ENCODE measurements around the gene GDNF. TPM values are rescaled to one million over a fixed set of nuclear protein-coding genes. Genes with fewer than 3 reads are reported as not detected.

GDNF gene
- total RNA-seq, 1 experiment from 2014 or later: 0.85 TPM

- intact Hi-C loops (cut with micrococcal nuclease; ENCODE audit: unreplicated experiment): no loop called here
- Histone ChIP-seq H3K79me2 (ENCODE audit: low read depth) (no peaks in the 10 kb centered on the region), H3K27ac (no peak overlapping the region), H3K36me3 (ENCODE audit: low read depth) (no peaks in the 10 kb centered on the region), H3K4me3 (no peak overlapping the region), H3K4me1 (replicated peaks; ENCODE audit: insufficient read depth) (no peaks in the 10 kb centered on the region), H3F3A (ENCODE audit: insufficient read depth, low read depth) (no peaks in the 10 kb centered on the region), H4K20me1 (ENCODE audit: insufficient read depth) (no peaks in the 10 kb centered on the region), H3K9me2 (ENCODE audit: insufficient read depth) (no peaks in the 10 kb centered on the region), H3K9me3 (ENCODE audit: insufficient read depth, low read depth) (no peaks in the 10 kb centered on the region), H2AFZ (no peak overlapping the region), H3K27me3 (ENCODE audit: insufficient read depth, low read depth) (no peaks in the 10 kb centered on the region), H3K4me2 (no peak overlapping the region)
- POLR2A ChIA-PET (ENCODE audit: unreplicated experiment): no interaction called here
- CTCF ChIA-PET: no interaction called here
- no peak for DNase-seq
- BruUV-seq (replicated peaks): no TSS peak
- TF ChIP-seq EZH2 (IDR thresholded peaks at IDR 0.05; ENCODE audit: low read depth): no peak
- no peak for TF ChIP-seq CTCF (conservative IDR thresholded peaks at IDR 0.05)
These were observed 7.0 kb upstream of the GDNF start for GRCh38 chr5:37846786-37847310.

DNA sequence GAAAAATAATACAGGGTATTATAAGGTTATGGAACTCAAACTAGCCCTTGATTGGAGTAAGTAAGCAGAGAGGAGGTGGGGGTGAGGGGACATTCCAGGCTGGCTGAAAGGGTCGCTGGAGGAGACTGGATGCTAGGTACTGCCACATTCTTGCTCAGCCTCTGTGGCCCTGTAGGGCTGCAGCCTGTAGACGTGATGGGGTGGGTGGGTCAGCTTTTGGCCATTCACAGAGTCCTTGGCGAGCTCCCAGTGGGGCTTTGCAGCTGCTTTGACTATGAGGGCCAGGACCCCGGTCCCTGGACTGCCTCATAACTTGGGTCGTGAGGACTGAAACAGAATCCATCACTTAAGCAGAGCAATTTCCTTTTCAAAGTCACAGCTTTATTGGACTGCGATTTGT is 4.2 kb upstream of the GDNF start:
- TF ChIP-seq EZH2 (IDR thresholded peaks at IDR 0.05; ENCODE audit: low read depth): no peak
- no peak for TF ChIP-seq CTCF (conservative IDR thresholded peaks at IDR 0.05)
- H3K4me2 ChIP-seq: no peak overlapping the region
- no peaks in the 10 kb centered on the region for H3K27me3 ChIP-seq (ENCODE audit: insufficient read depth, low read depth)
- H3K4me1 ChIP-seq (replicated peaks; ENCODE audit: insufficient read depth): no peaks in the 10 kb centered on the region
- no peaks in the 10 kb centered on the region for H3K9me2 ChIP-seq (ENCODE audit: insufficient read depth)
- CTCF ChIA-PET: no interaction called here
- BruUV-seq (replicated peaks): no TSS peak
- no peak overlapping the region for H3K27ac ChIP-seq
- H3K36me3 ChIP-seq (ENCODE audit: low read depth): no peaks in the 10 kb centered on the region
- H3K79me2 ChIP-seq (ENCODE audit: low read depth): no peaks in the 10 kb centered on the region
- no peaks in the 10 kb centered on the region for H3K9me3 ChIP-seq (ENCODE audit: insufficient read depth, low read depth)
- no peak overlapping the region for H2AFZ ChIP-seq
- POLR2A ChIA-PET (ENCODE audit: unreplicated experiment): no interaction called here
- H3K4me3 ChIP-seq: no peak overlapping the region
- H3F3A ChIP-seq (ENCODE audit: insufficient read depth, low read depth): no peaks in the 10 kb centered on the region
- intact Hi-C loops (cut with micrococcal nuclease; ENCODE audit: unreplicated experiment): no loop called here
- DNase-seq: no peak
- H4K20me1 ChIP-seq (ENCODE audit: insufficient read depth): no peaks in the 10 kb centered on the region

DNA sequence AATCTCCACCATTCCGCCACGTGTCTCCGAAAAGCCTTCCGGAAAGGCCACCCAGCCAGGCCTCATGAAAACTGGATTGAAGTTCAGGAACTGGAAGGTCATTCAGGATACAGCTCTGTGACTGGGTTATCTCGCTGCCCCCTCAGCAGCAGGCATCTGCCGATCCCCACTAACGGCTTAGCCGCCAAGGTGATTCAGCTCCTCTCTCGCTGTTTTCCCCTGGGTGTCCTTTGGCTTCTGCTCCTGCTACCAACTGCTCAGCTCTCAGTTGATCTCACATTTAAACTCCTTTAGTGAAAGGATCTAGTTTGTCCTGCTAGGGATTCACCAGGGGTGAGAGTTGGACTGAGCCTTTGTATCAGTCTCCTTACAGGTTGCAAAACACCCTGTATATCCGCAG is 2.2 kb upstream of the GDNF start:
- Histone ChIP-seq H3K4me3 (no peak overlapping the region), H3K36me3 (ENCODE audit: low read depth) (no peaks in the 10 kb centered on the region), H3F3A (ENCODE audit: insufficient read depth, low read depth) (no peaks in the 10 kb centered on the region), H2AFZ (no peak overlapping the region), H3K9me2 (ENCODE audit: insufficient read depth) (no peaks in the 10 kb centered on the region), H3K27me3 (ENCODE audit: insufficient read depth, low read depth) (0 out of 2 replicates have a peak, but pooled peaks cover 7% of the 10 kb centered on the region), H3K4me2 (no peak overlapping the region), H3K79me2 (ENCODE audit: low read depth) (no peaks in the 10 kb centered on the region), H3K4me1 (replicated peaks; ENCODE audit: insufficient read depth) (no peaks in the 10 kb centered on the region), H3K9me3 (ENCODE audit: insufficient read depth, low read depth) (no peaks in the 10 kb centered on the region), H3K27ac (no peak overlapping the region), H4K20me1 (ENCODE audit: insufficient read depth) (no peaks in the 10 kb centered on the region)
- no peak for DNase-seq
- CTCF ChIA-PET: no interaction called here
- no TSS peak for BruUV-seq (replicated peaks)
- TF ChIP-seq CTCF (conservative IDR thresholded peaks at IDR 0.05) (no peak), EZH2 (IDR thresholded peaks at IDR 0.05; ENCODE audit: low read depth) (no peak)
- POLR2A ChIA-PET (ENCODE audit: unreplicated experiment): no interaction called here
- intact Hi-C loops (cut with micrococcal nuclease; ENCODE audit: unreplicated experiment): no loop called here
